COR-L47 (cell line): Measurements from ENCODE around the gene GRIK1.
"Not testable (repeated sequence)": the region's sequence is repeated elsewhere in the genome, so short reads cannot be mapped to it uniquely, and the experiment has no call there.

Experiments used
- DNase-seq: peaks from one replicate; lab custom pipeline; 2025; lab: John Stamatoyannopoulos, UW

Gene GRIK1

DNA sequence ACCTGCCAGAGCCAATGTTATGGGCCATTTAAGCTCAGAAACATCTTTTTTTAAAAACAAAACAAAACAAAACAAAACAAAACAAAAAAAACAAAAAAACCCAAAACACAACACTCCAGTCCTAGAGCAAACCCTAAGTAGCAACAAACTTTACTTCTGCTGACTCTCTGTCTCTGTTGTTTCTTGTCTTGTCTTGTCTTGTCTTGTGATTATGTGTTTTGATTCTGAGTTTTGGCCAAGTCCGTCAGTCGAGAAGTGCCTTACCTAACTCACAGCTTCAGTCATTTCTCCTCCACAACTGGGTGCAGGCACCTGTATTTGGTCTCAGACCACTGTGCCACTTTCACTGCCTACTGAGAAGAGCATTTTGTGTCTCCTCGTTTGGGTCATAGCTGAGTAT is 333.2 kb downstream of the GRIK1 start:
- DNase-seq = no peak

DNA sequence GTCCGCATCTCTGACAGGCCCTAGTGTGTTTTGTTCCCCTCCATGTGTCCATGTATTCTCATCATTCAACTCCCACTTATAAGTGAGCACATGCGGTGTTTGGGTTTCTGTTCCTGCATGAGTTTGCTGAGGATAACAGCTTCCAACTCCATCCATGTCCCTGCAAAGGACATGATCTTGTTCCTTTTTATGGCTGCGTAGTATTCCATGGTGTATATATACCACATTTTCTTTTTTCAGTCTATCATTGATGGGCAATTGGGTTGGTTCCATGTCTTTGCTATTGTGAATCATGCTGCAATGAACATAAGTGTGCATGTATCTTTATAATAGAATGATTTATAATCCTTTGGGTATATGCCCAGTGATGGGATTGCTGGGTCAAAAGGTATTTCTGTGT is 334.6 kb downstream of the GRIK1 start:
- DNase-seq = not testable (repeated sequence)

DNA sequence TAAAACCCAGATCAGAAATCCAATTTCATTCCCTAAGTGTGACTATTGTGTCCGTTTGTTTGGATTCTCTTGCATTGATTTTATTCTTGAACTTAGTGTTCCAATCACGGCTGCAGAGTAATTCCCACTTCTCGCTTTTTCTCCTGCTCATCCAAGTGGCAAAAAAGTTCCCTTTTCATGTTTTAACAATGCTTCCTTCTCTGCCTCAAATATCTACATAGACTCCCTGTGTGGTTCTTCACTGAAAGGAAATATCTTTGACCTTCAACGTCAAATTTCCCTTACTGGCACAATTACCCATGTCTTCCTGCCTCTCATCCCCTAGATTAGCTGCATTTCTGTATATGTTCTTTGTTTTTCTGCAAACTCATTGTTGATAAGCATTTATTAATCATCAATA is 335.7 kb downstream of the GRIK1 start:
- DNase-seq = no peak

DNA sequence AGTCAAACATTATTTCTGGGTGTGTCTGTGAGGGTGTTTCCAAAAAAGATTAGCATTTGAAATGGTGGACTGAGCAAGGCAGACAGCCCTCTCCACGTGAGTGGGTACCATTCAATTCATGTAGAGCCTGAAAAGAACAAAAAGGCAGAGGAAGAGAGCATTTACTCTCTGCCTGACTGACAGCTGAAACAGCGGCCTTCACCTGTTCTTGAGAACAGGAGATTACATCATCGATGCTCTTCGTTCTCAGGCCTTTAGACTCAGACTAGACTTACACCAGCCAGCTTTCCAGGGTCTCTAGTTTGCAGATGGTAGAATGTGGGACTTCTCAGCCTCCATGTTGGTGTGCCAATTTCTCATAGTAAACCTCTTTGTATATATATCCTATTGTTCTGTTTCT is 338.7 kb downstream of the GRIK1 start:
- DNase-seq = no peak

DNA sequence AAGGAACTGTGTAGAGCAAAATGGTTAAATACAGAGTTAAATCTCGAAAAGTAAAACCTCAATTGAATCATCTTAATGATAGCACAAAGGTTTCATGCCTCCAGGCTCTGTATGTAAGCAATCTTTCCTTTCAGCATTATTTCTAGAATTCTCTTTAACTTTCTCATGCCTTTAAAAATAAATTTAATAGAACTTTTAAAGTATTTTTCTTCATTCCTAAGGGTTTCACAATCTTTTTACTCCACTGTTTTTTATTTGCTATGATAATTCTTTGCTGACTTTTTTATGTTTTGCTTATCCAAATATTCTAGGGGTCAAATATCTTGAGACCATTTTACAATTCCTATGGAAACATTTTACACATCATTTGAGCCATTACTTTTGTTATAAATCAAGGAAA is 353.1 kb downstream of the GRIK1 start:
- DNase-seq = no peak

DNA sequence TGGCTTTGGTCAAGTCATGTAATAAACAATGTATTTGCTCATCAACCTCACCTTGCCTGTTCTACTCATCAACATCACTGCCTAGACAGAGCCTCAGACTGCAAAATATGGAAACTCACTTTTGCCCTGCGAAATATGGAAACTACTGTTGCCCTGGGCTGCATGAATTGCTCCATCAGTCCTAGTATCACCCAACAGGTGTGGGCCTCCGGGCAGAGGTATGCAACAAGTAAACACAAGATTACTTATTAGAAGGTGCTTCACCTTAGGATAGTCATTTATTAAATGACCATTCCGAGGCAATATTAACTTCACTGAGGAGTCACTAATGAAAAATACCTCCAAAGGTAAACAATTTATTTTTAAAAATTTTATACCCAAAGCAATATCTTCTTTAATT is 354.3 kb downstream of the GRIK1 start:
- no peak for DNase-seq

DNA sequence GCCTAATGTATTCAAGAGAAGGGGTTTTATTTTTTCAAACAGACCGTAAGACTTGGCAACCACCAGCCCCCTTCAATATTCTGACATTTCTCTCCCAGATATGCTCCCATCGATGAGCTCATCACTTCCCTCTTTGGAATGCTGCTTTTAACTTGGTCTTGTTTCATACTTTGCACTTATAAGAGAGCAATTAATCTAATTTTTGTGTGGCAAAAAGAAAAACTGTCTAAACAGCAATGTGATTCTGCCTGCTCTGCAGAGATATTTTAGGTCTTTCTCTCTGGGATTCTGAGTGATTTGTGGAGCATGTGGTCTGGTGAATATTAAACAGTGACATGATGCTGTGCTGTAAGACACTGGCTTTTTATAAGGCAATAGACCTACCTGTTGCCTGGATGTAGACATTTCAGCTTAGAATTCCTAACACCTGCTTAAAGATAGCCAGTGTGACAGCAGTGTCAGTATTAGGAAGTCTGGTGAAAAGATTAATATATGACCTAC is 356.3 kb downstream of the GRIK1 start:
- DNase-seq = no peak

DNA sequence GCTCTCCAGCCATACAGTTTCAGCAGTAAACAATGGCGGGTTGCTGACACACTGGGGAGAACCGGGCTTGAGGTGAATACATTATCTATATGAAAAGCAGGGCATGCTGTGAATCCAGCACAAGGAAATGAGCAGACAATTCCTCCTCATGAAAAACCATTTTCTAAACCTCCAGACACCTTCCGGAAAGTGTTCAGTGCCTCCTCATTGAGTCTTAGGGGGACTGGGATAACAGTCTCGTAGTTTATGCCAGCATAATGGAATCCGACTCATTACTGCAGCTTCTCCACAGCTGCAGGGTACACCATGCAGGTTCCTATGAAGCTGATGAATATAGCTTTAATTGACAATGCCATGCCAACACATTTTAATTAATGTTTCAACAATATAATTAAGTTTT is 356.9 kb downstream of the GRIK1 start:
- no peak for DNase-seq

DNA sequence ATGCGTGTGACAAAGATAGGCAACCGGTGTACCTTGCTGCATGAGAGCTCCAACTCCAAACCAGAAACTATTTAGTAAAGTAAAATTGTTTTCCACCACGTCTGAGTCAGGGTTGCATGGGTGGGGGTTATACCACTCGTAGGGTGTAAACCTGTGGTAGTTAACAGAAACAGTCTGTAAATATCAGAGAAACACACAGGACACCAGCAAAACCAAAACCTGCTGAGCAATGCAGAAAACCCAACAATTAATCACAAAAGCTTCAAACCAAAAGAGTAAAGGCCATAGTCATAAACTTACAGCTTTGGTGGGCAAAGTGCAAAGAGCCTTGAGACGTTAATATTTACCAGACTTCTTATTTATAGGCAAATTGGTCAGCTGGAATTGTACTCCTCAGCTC is 358.4 kb downstream of the GRIK1 start:
- no peak for DNase-seq

DNA sequence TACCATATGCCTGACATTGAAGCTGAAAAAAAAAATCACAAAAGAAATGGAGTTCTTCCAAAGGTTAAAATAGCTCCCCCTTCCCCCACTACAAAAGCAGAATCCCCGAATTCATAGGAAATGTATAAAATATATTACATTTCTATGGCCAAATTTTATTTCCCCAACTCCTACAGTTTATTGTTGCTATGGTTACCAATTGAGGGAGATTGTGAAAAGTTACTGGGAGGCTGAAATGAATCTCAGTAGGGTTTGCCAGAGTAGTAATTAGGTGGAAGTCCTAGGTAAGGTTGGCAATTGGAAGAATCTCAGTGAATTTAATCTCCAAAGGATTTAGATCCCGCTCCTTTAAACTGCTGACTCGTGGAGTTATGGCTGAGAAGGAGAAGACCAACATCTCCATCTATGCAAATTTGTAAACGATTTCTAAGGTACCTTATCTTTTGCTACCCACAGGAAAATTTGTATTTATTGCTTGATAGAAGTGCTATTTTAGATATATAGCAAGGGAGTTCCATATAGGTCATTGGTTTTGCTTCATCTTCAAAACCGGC is 359.0 kb downstream of the GRIK1 start:
- DNase-seq = no peak

DNA sequence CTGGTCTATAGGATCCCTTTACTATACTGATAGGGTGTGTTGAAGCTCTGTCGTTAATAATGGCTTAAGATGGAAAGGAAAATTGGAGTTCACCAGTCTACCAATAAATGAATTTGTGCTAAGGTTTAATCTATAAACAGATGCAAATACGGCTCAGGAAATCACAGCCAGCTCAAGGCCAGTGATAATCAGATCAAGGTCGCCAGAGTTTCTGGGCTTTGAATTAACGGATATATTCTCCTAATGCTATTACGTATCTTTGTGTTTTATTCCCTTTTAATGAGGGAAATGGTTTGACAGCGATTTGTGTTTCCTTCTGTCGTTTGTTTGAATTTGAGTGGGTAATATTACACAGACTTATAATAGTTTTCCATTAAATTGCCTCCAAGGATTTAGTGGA is 361.5 kb downstream of the GRIK1 start:
- DNase-seq = no peak

DNA sequence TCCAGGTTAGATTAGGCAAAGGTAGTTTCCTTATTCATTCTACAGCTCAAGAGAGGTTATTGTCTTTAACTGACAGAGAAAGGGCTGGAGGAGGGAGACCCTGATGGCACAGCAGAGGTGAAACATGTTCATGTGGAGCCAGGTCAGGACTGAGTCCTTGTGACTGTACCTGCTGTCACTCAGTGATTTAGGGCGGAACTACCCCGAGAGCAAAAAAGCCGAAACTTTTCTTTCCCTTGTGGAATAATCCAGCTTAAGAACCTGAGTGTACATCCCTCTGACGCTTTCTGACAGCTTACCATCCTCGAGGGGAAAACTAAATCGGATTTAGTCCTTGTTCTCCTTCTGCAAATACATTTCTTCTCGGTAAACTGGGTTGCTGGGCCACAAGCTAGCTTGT is 367.8 kb downstream of the GRIK1 start:
- DNase-seq = no peak

DNA sequence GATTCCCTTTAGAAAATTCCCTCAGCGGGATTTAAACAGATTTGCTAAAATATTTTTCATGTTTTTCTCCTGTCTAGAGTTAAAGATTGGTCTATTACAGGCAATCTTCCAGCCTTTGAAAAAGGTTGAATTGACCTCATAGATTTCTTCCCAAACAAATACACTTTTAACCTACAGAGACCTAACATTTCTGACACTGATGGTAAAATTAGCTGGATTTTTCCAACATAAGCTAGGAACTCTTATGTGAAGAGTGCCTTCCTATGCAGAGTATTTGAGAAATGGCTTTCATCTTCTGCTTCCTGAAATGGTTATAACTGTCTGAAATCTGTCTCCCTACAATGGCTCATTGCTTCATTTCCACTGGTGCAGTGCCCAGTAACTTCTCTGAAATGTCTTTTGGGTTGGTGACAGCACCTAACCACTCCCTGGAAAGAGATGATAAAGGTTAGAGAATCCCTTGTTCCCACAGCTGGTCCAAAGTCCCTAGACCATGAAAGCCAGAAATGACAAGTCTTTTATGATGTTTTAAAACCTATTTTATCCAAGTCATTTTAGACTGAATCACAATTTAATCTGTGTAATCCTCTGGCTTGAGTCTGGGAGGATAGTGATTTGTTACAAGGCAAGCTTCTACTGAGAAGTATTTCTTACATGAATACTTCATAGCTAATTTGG is 371.6 kb downstream of the GRIK1 start:
- DNase-seq = no peak

DNA sequence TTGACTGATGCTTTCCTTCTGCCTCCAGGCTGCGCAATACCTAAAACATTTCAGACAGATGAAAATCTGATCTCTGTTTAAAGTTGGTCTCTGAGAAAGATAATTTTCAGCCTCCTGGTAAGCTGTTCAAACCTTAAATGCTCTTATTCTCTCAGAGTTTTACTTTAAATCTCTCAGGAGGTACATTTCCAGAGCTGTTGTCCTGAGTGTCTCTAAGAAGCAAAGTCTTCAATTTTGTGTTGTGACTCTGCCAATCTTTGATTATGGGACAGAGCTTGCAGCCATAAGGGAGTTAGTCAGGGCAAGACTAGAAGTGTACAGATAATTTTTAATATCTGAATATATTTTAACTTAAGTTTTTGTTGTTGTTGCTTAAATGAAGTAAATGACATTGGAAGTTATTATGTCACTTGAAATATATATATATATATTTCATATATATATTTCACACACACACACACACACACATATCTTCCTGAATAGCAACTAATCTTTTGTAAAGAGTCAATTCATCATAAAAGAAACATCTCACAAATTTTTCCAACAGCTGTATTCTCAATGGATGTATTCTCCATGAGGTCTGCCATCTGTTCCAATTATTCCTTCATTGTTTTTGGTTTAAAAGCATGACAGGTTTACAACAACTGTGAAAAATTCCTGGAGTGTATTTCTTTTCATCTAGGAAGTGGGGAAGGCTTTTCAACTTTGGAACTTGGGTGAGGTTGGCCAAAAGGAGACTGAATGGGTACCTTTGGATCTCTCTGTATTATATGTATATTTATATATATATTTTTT is 381.7 kb downstream of the GRIK1 start:
- no peak for DNase-seq

DNA sequence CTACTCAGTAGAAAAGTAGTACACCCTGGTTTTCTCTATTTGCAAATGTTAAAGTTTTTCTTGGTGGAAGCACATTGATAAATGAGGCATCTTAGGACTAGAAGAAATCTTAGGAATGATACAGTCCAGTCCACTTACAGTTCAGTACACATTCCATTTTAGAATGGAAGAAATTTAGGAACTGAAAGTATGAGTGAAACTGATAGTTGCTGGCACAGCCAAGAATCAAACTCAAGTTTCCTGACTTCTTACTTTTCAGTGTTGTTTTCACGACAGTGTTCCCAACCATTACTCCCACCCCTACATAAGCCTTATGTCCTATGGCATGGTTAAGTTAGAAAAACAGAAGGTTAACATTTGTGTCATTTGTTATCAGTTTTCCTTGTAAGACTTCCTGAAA is 382.6 kb downstream of the GRIK1 start:
- DNase-seq = no peak

DNA sequence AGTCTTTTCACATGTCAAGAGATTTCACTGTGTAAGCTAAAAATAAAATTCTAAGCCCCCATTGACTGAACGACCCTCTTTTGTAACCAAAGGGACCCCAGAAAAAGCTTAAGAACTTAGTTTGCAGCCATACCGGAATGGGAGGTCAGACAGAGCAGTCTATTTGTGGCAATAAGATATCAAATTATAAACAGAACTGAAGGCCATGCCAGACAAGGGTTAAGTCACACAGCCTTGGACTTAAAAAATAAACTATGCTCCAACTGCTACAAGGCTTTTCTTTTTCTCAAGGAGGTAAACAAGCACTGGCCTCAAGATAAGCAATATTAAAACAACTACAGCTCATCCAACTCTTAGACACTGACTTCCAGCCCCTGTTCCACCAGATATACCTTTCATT is 384.2 kb downstream of the GRIK1 start:
- no peak for DNase-seq

DNA sequence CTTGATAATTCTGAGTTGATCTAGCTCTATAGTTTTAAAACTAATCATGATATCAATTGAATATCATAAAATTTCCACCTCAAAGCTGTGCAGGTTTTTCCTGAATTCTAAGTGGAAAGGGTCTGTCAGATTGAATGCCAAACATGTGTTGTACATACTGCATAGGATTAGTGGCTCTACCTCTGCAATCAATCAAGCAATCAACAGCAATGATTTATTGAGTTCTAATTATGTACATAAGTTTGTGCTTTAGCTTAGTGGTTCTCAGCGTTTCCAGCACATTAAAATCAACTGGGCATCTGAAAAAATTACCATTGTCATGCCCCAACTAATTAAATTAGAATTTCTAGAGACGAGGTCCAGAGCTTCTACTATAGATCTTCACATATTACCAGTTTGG is 389.6 kb downstream of the GRIK1 start:
- no peak for DNase-seq

DNA sequence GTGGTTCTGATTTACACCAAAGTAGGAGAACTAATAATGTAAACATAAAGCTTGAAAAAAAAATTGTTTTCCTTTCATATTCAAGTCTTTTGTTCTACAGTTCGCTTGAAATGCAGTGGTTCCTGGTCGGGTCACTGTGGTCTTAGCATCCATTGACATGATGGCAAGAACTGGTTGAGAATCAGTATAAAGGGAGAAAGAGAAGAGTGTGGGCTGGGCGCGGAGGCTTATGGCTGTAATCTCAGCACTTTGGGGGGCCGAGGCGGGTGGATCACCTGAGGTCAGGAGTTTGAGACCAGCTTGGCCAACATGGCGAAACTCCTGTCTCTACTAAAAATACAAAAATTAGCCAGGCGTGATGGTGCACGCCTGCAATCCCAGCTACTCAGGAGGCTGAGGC is 390.2 kb downstream of the GRIK1 start:
- no peak for DNase-seq

DNA sequence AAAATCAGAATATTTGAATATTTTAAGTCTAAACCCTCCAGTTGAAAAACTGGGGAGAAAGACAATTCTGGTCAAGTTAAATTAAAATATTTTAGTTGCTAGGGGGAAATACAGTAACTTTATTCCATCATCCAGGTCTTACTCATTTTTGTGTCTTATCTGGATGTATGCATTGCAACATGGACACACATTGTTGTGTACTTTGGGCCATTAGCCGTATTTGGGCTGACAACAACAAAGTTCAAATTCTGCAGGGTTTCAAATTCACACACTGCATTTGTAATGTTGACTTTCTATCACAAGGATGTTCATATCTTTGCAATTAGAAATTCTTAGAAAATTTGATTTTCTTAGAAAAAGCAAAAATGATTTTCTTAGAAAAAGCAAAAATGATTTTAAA is 391.8 kb downstream of the GRIK1 start:
- no peak for DNase-seq

DNA sequence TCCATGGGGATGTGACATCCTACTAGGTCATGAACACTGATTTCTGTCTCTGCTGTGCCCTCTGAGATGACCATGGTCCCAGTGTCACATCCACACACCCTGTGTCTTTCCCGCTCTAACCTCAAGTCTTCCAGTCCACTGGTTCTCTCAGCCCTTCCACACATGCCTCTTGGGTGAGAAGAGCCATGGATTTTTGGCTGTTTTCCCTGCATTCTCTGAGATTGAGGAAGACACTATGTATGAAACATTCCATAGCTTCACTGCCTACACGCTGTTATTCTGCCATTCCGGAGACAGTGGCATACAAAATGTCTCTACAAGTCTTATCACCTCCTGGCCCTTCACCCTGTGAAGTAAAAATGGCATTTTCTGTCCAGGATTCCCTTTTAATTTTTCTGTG is 393.7 kb downstream of the GRIK1 start:
- no peak for DNase-seq

DNA sequence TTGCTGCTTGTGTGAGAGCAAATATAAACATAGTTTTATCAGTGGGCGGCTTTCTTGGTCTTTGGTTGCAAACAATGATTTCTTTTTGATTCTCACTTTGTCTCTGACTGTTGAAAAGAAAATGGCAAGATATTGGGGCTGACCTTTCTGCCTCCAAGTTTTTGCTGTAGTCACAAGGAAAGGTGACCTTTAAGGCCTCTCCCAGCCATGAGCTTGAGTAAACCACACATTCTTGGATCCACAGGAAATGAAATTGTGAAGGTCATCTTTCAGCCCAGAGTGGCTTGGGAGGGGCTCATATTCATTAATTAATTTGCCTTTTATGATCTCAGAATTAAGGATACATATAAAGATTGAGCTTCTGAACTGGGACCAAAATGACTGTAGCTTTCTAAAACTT is 399.5 kb downstream of the GRIK1 start:
- no peak for DNase-seq

DNA sequence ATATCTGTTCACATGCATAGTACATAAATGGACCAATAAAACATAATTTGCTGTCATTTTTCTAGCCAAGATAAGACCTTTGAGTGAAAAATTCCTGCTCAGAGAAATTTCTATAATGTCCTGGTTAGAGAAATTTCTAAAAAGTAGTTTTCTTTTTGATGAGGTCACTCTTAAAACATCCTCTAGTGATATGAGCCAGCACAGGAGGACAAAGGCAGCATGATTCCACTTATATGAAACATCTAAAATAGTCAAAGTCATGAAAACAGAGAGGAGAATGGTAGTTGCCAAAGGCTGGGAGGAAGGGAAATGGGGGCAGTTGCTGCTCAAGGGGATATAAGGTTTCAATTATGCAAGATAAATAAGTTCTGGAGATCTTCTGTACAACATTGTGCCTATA is 401.7 kb downstream of the GRIK1 start:
- no peak for DNase-seq

DNA sequence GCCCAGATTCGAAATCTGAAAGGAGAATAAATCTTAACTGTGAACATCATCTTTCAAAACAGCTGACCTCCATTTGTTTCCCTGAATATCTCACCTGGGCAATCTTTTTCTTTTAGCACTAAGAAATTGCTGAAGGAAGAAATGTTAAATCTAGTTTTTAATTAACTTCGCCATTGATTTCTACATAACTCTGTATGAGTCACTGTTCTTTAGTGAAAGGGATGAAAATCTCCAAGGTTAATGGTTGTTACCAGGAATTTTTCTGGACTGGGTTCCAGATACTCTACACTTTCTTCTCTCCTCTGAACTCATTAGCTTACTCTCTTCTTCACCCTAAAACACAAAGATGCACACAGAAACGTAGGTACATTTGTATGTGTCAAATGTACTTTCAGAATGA is 405.3 kb downstream of the GRIK1 start:
- DNase-seq = no peak
